IMR-90 (cell line): ENCODE data around the gene TBC1D9B.

Experiments
- BHLHE40 ChIP-seq: fragments of 150-350 bp; IDR thresholded peaks from 2 replicates; pipeline ENCODE4 v1.6.1; 2016; ENCODE audit warnings: mild to moderate bottlenecking, low read depth, low read length
- CEBPB ChIP-seq: IDR thresholded peaks from 2 replicates; pipeline ENCODE4 v1.6.1; 2012; ENCODE audit warnings: low read depth, low read length, improper control_type of control experiment
- CHD1 ChIP-seq: IDR thresholded peaks from 2 replicates; pipeline ENCODE4 v1.6.1; 2012; ENCODE audit warnings: low read depth, low read length, improper control_type of control experiment
- CTCF ChIP-seq: conservative IDR thresholded peaks from 2 replicates; pipeline ENCODE4 v1.5.1; 2012; ENCODE audit warnings: mild to moderate bottlenecking, low read depth, low read length, improper control_type of control experiment
- MAFK ChIP-seq: IDR thresholded peaks from 2 replicates; pipeline ENCODE4 v1.6.1; 2012; ENCODE audit warnings: low read depth, low read length, improper control_type of control experiment
- MAZ ChIP-seq: IDR thresholded peaks from 2 replicates; pipeline ENCODE4 v1.6.1; 2012; ENCODE audit warnings: low read depth, mild to moderate bottlenecking, low read length, improper control_type of control experiment, moderate library complexity, borderline replicate concordance
- MXI1 ChIP-seq: IDR thresholded peaks from 2 replicates; pipeline ENCODE4 v1.6.1; 2012; ENCODE audit warnings: low read depth, mild to moderate bottlenecking, low read length, moderate library complexity, borderline replicate concordance
- POLR2A ChIP-seq: IDR thresholded peaks from 2 replicates; pipeline ENCODE4 v1.6.1; 2012; ENCODE audit warnings: mild to moderate bottlenecking, low read depth, low read length
- RCOR1 ChIP-seq: IDR thresholded peaks from 2 replicates; pipeline ENCODE4 v1.6.1; 2012; ENCODE audit warnings: mild to moderate bottlenecking, low read length, improper control_type of control experiment; ENCODE audit not compliant: insufficient replicate concordance
- SMC3 ChIP-seq: fragments of 150-350 bp; IDR thresholded peaks from 2 replicates; pipeline ENCODE4 v1.6.1; 2016; ENCODE audit warnings: low read depth, mild to moderate bottlenecking, antibody characterized with exemption, low read length, moderate library complexity

GRCh38 chr5:179870952-179871351 is 36.7 kb downstream of the TBC1D9B start:
- TF ChIP-seq CTCF (no peak), MXI1 (no peak), CHD1 (no peak), SMC3 (no peak), POLR2A (no peak), CEBPB (no peak), RCOR1 (no peak), BHLHE40 (no peak), MAFK (no peak), MAZ (no peak)
